SK-N-SH (cell line): Measurements from ENCODE around the gene ARID4B.

ENCODE experiments used
- CHD2 ChIP-seq: fragments of 150-350 bp; IDR thresholded peaks from 2 replicates; pipeline ENCODE4 v1.6.1; 2018; ENCODE audit warnings: low read length; ENCODE audit not compliant: partially characterized antibody
- CTCF ChIP-seq: fragments of 200-600 bp; sonication (generic); IDR thresholded peaks from 2 replicates; pipeline ENCODE4 v1.6.1; 2017; ENCODE audit warnings: antibody characterized with exemption, mild to moderate bottlenecking, moderate library complexity
- EP300 ChIP-seq, 2 experiments: IDR thresholded peaks; 2 replicates each; pipeline versions ENCODE4 v1.4.0 to v1.6.1; 2012; ENCODE audit warnings: borderline replicate concordance in 1 of 2, low read depth in 1 of 2, low read length in 1 of 2
- GABPA ChIP-seq: IDR thresholded peaks from 2 replicates; pipeline ENCODE4 v1.4.0; 2012; ENCODE audit warnings: low read depth, mild to moderate bottlenecking
- JUND ChIP-seq: IDR thresholded peaks from 2 replicates; pipeline ENCODE4 v1.4.0; 2012
- MXI1 ChIP-seq: IDR thresholded peaks from 2 replicates; pipeline ENCODE4 v1.6.1; 2012; ENCODE audit warnings: mild to moderate bottlenecking, low read depth, low read length, improper control_type of control experiment
- POLR2AphosphoS5 ChIP-seq: IDR thresholded peaks from 2 replicates; pipeline ENCODE4 v1.6.1; 2012; ENCODE audit warnings: low read depth, low read length
- RAD21 ChIP-seq: IDR thresholded peaks from 2 replicates; pipeline ENCODE4 v1.6.1; 2012; ENCODE audit warnings: mild to moderate bottlenecking, low read length
- RXRA ChIP-seq: IDR thresholded peaks from 2 replicates; pipeline ENCODE4 v1.4.0; 2012; ENCODE audit warnings: low read depth, mild to moderate bottlenecking, borderline replicate concordance
- SMC3 ChIP-seq: IDR thresholded peaks from 2 replicates; pipeline ENCODE4 v1.6.1; 2012; ENCODE audit warnings: low read depth, low read length, improper control_type of control experiment
- TAF1 ChIP-seq: IDR thresholded peaks from 2 replicates; pipeline ENCODE4 v1.6.1; 2012; ENCODE audit warnings: low read depth, mild to moderate bottlenecking, low read length, moderate library complexity, borderline replicate concordance
- TCF12 ChIP-seq: IDR thresholded peaks from 2 replicates; pipeline ENCODE4 v1.4.0; 2012
- USF2 ChIP-seq: fragments of 150-350 bp; IDR thresholded peaks from 2 replicates; pipeline ENCODE4 v1.6.1; 2017; ENCODE audit warnings: antibody characterized with exemption, low read length, low read depth, borderline replicate concordance
- ZBTB33 ChIP-seq: IDR thresholded peaks from 2 replicates; pipeline ENCODE4 v1.4.0; 2012; ENCODE audit warnings: low read depth, borderline replicate concordance

- TF ChIP-seq CTCF (no peak), CHD2 (no peak), USF2 (no peak), TCF12 (no peak), SMC3 (no peak), RXRA (no peak), EP300 (IDR thresholded peaks at IDR 0.05; ENCODE audit: borderline replicate concordance in 1 of 2, low read depth in 1 of 2, low read length in 1 of 2) (no peak), RAD21 (no peak), MXI1 (no peak), TAF1 (no peak), ZBTB33 (no peak), POLR2AphosphoS5 (no peak), GABPA (no peak), JUND (no peak)
Measured at GRCh38 chr1:235358899-235359298, 30.9 kb upstream of the ARID4B start.
